CD14-positive monocyte (primary cell): Measurements from ENCODE around the gene CCND1. TPM values are rescaled to one million over a fixed set of nuclear protein-coding genes. Genes with fewer than 3 reads are reported as not detected.
A peak's percentile ranks its signal among the peaks of the same experiment; 100 is the strongest.

Experiments used
- DNase-seq, 3 donors: peaks; one replicate each; pipeline ENCODE4 v3.0.0-alpha.2; 2011 to 2022
- H2AFZ ChIP-seq: 2 replicates; pipeline ENCODE4 v1.6.0; 2012; ENCODE audit warnings: mild to moderate bottlenecking, low read depth, low read length, inconsistent platforms; ENCODE audit not compliant: insufficient read depth, poor library complexity, severe bottlenecking
- H3K27ac ChIP-seq, 2 donors: 1 replicate in 1 of 2; 2 replicates in 1 of 2; pipeline ENCODE4 v1.5.1; 2012 to 2013; ENCODE audit warnings: low read length in 2 of 2, control low read depth in 1 of 2, inconsistent platforms in 1 of 2, low read depth in 1 of 2, mild to moderate bottlenecking in 1 of 2
- H3K27me3 ChIP-seq, 2 donors: one replicate each; pipeline versions ENCODE4 v1.6.0 to v1.6.1; 2011 to 2013; ENCODE audit warnings: low read length in 2 of 2; ENCODE audit not compliant: control insufficient read depth in 2 of 2, insufficient read depth in 2 of 2
- H3K36me3 ChIP-seq, 2 donors: replicated peaks in 1 of 2; 1 replicate in 1 of 2; 2 replicates in 1 of 2; pipeline versions ENCODE4 v1.5.1 to v1.6.1; 2012 to 2013; ENCODE audit warnings: low read length in 2 of 2, control low read depth in 1 of 2, inconsistent platforms in 1 of 2, mild to moderate bottlenecking in 1 of 2; ENCODE audit not compliant: insufficient read depth in 2 of 2, control insufficient read depth in 1 of 2
- H3K4me1 ChIP-seq, 2 donors: 1 replicate in 1 of 2; 2 replicates in 1 of 2; pipeline versions ENCODE4 v1.5.1 to v1.6.1; 2012 to 2013; ENCODE audit warnings: low read length in 2 of 2, control low read depth in 1 of 2, inconsistent platforms in 1 of 2, mild to moderate bottlenecking in 1 of 2, moderate library complexity in 1 of 2; ENCODE audit not compliant: insufficient read depth in 2 of 2, control insufficient read depth in 1 of 2
- H3K4me2 ChIP-seq: replicated peaks from 2 replicates; pipeline ENCODE3; 2012; ENCODE audit warnings: low read length, moderate library complexity, mild to moderate bottlenecking; ENCODE audit not compliant: poor library complexity, severe bottlenecking; ENCODE audit errors: extremely low read depth
- H3K4me3 ChIP-seq, 3 experiments: fragments of 200-600 bp in 1 of 3; sonication (generic) in 1 of 3; replicated peaks in 1 of 3; 1 replicate in 2 of 3; 2 replicates in 1 of 3; pipeline ENCODE4 v1.5.1; 2011 to 2013; ENCODE audit warnings: low read length in 3 of 3, mild to moderate bottlenecking in 3 of 3, control low read depth in 2 of 3, low read depth in 2 of 3, inconsistent platforms in 1 of 3, moderate library complexity in 1 of 3
- H3K79me2 ChIP-seq: 2 replicates; pipeline ENCODE4 v1.6.0; 2012; ENCODE audit warnings: mild to moderate bottlenecking, control low read depth, inconsistent platforms, low read length, moderate library complexity; ENCODE audit not compliant: insufficient read depth
- H3K9ac ChIP-seq: 2 replicates; pipeline ENCODE4 v1.6.0; 2017; ENCODE audit warnings: low read length, mild to moderate bottlenecking; ENCODE audit not compliant: insufficient read depth, poor library complexity, severe bottlenecking
- H3K9me3 ChIP-seq, 2 donors: replicated peaks in 1 of 2; 1 replicate in 1 of 2; 2 replicates in 1 of 2; pipeline versions ENCODE4 v1.5.1 to v1.6.1; 2012 to 2013; ENCODE audit warnings: low read length in 2 of 2, control low read depth in 1 of 2; ENCODE audit not compliant: control insufficient read depth in 1 of 2, insufficient read depth in 1 of 2
- H4K20me1 ChIP-seq: 2 replicates; pipeline ENCODE4 v1.6.0; 2012; ENCODE audit warnings: mild to moderate bottlenecking, low read length, control low read depth, moderate library complexity; ENCODE audit not compliant: insufficient read depth
- H3K27ac Mint-ChIP-seq, 7 donors: one replicate each; pipeline ENCODE4 v1.8.0; 2020; ENCODE audit warnings: mild to moderate bottlenecking in 7 of 7, mixed read lengths in 7 of 7, moderate library complexity in 6 of 7, inconsistent platforms in 2 of 7
- H3K27me3 Mint-ChIP-seq, 3 donors: one replicate each; pipeline ENCODE4 v1.8.0; 2021 to 2022; ENCODE audit warnings: low read depth in 3 of 3, mild to moderate bottlenecking in 3 of 3, mixed read lengths in 3 of 3, moderate library complexity in 3 of 3, inconsistent platforms in 1 of 3
- H3K36me3 Mint-ChIP-seq, 2 donors: one replicate each; pipeline ENCODE4 v1.8.0; 2020; ENCODE audit warnings: mixed read lengths in 2 of 2, inconsistent platforms in 1 of 2, mild to moderate bottlenecking in 1 of 2
- H3K4me1 Mint-ChIP-seq: one replicate; pipeline ENCODE4 v1.8.0; 2020; ENCODE audit warnings: mild to moderate bottlenecking, mixed read lengths
- H3K4me3 Mint-ChIP-seq, 2 donors: one replicate each; pipeline ENCODE4 v1.8.0; 2020; ENCODE audit warnings: mild to moderate bottlenecking in 2 of 2, mixed read lengths in 2 of 2, moderate library complexity in 1 of 2
- H3K9me3 Mint-ChIP-seq, 7 donors: one replicate each; pipeline ENCODE4 v1.8.0; 2020 to 2022; ENCODE audit warnings: mixed read lengths in 7 of 7, mild to moderate bottlenecking in 6 of 7, moderate library complexity in 6 of 7, inconsistent platforms in 2 of 7
- CTCF ChIP-seq: fragments of 200-600 bp; IDR thresholded peaks from one replicate; pipeline ENCODE4 v1.8.0; 2022; ENCODE audit warnings: antibody characterized with exemption, mild to moderate bottlenecking
- WGBS: methylation state at CpG from one replicate; pipeline ENCODE4 v1.1.5; 2013; ENCODE audit warnings: missing lambda C conversion rate; ENCODE audit not compliant: insufficient coverage; 5-methylcytosine and 5-hydroxymethylcytosine counted together
- intact Hi-C, 2 donors: fragments of 100-400 bp; cut with micrococcal nuclease; formaldehyde crosslinking; loops; one replicate each; pipeline versions ENCODE4 v1.15.0 to v1.15.1; 2023
- polyA minus RNA-seq: library from RNA; depleted of rRNA, polyadenylated mRNA; stranded (reverse); fragments of >200 nt; gene quantifications from 2 replicates; pipeline ENCODE4 v1.2.3, GENCODE V29; 2012
- polyA plus RNA-seq, 3 donors: library from polyadenylated mRNA; depleted of rRNA in 1 of 3; unstranded in 2 of 3; stranded (reverse) in 1 of 3; fragments of 300-500 nt in 2 of 3; fragments of >200 nt in 1 of 3; fragmentation: Illumina TruSeq in 2 of 3; gene quantifications; 1 replicate in 2 of 3; 2 replicates in 1 of 3; pipeline ENCODE4 v1.2.3, GENCODE V29; 2012 to 2021
- total RNA-seq, 12 experiments: library from RNA in 1 of 12; stranded (reverse) in 1 of 12; fragments of 120-200 nt in 1 of 12; gene quantifications; one replicate each; pipeline ENCODE4 v1.2.4 and lab custom pipeline; 2013 to 2026; ENCODE audit warnings: mixed read lengths in 6 of 12, inconsistent platforms in 1 of 12

Gene CCND1
- 0.94 TPM for total RNA-seq (2013)
- under 1 TPM in 1 of 3 donors, not detected in 2; 0.01 TPM for polyA plus RNA-seq
- polyA minus RNA-seq, result 0.97 and 1.3 TPM in 2 replicates
- total RNA-seq (lab: John Stamatoyannopoulos, UW), result 0.07 to 2.8 (median 0.43) reads per million in 11 experiments

- no peak within 1 kb of the TSS for H3K27ac ChIP-seq
- H3K27ac Mint-ChIP-seq, result no peak within 1 kb of the TSS
- H3K4me1 Mint-ChIP-seq, result peaks cover 34% of the 10 kb centered on the region
- peaks cover 59 to 85% (median 64%) of the 10 kb centered on the region in 3 donors for H3K27me3 Mint-ChIP-seq
- H2AFZ ChIP-seq, result peak within 1 kb of the TSS; percentile 83
- DNase-seq, result peak in 1 of 3 donors; percentile 36
- peak within 1 kb of the TSS; percentile 51 to 87 (median 53) for H3K4me3 ChIP-seq
- peaks cover 44 to 74% of the 10 kb centered on the region in 2 donors for H3K27me3 ChIP-seq
- peaks cover 0 to 22% of the 10 kb centered on the region in 2 donors for H3K9me3 ChIP-seq
- H3K4me1 ChIP-seq, result peaks cover 46 to 59% of the 10 kb centered on the region in 2 donors
- WGBS, result under 1% methylated on average over 33 of the region's 49 CpGs
- peak within 1 kb of the TSS; percentile 95 for H3K4me2 ChIP-seq
- peaks cover 2 to 3% of the 10 kb centered on the region in 2 donors for H3K36me3 Mint-ChIP-seq
- peak within 1 kb of the TSS; percentile 73 to 85 for H3K4me3 Mint-ChIP-seq
- intact Hi-C loops, result loop anchor here (5.0 kb wide), 2 partner anchors 246 to 349 kb away; partner anchors contain the start of gene MYEOV (in 1 of the 2)
- peak within 1 kb of the TSS; percentile 59 for H3K9ac ChIP-seq
- no peaks in the 10 kb centered on the region for H3K36me3 ChIP-seq
- H4K20me1 ChIP-seq, result no peaks in the 10 kb centered on the region
- no peak for TF ChIP-seq CTCF
- peaks cover 0 to 25% (median 10%) of the 10 kb centered on the region in 7 donors for H3K9me3 Mint-ChIP-seq
- no peaks in the 10 kb centered on the region for H3K79me2 ChIP-seq
Measured at GRCh38 chr11:69640995-69641581, at the start of gene CCND1. Gene CCND1, plus strand, starts transcription at chr11:69641156. Its CDS starts 158 bp downstream, at chr11:69641314.

- intact Hi-C loops, result no loop called here
- no peak overlapping the region for H3K4me3 ChIP-seq
- Mint-ChIP-seq H3K4me3 (no peak overlapping the region), H3K27ac (no peak overlapping the region), H3K9me3 (peaks cover 0 to 3% (median 0%) of the 10 kb centered on the region in 7 donors), H3K4me1 (peaks cover 2% of the 10 kb centered on the region), H3K27me3 (peaks cover 0 to 1% (median 0%) of the 10 kb centered on the region in 3 donors), H3K36me3 (no peaks in the 10 kb centered on the region)
- H3K9ac ChIP-seq, result no peak overlapping the region
- H3K27me3 ChIP-seq, result no peaks in the 10 kb centered on the region
- H3K27ac ChIP-seq, result no peak overlapping the region
- no peaks in the 10 kb centered on the region for H3K4me1 ChIP-seq
- no peak for DNase-seq
- no peaks in the 10 kb centered on the region for H3K9me3 ChIP-seq
- whole genome bisulfite sequencing, result 95% methylated on average over 27 of the region's 31 CpGs
- no peaks in the 10 kb centered on the region for H3K79me2 ChIP-seq
- no peak overlapping the region for H3K4me2 ChIP-seq
- no peak for TF ChIP-seq CTCF
- peak overlapping the region; percentile 12 for H2AFZ ChIP-seq
- no peaks in the 10 kb centered on the region for H4K20me1 ChIP-seq
- H3K36me3 ChIP-seq, result no peaks in the 10 kb centered on the region
Measured at GRCh38 chr11:69592986-69593650, 47.8 kb upstream of the CCND1 start.
